Adipocyte (in vitro differentiated cells): ENCODE measurements around the gene MRPS9.

ENCODE experiments used
- DNase-seq: peaks from one replicate; pipeline ENCODE4 v3.0.0-alpha.2; 2015; ENCODE audit warnings: low read depth
- H3K27me3 ChIP-seq: replicated peaks from 2 replicates; pipeline ENCODE4 v1.7.0; 2013; ENCODE audit warnings: mild to moderate bottlenecking, low read length, moderate library complexity; ENCODE audit not compliant: control insufficient read depth, insufficient read depth
- H3K36me3 ChIP-seq: 2 replicates; pipeline ENCODE4 v1.7.0; 2013; ENCODE audit warnings: low read length, mild to moderate bottlenecking, moderate library complexity; ENCODE audit not compliant: control insufficient read depth, insufficient read depth, severe bottlenecking
- H3K4me1 ChIP-seq: 2 replicates; pipeline ENCODE4 v1.7.0; 2013; ENCODE audit warnings: mild to moderate bottlenecking, low read length, moderate library complexity; ENCODE audit not compliant: control insufficient read depth, insufficient read depth
- H3K4me3 ChIP-seq: 2 replicates; pipeline ENCODE4 v1.7.0; 2013; ENCODE audit warnings: mild to moderate bottlenecking, low read length, moderate library complexity
- H3K9ac ChIP-seq: 2 replicates; pipeline ENCODE4 v1.7.0; 2013; ENCODE audit warnings: mild to moderate bottlenecking, low read length, moderate library complexity
- H3K9me3 ChIP-seq: 2 replicates; pipeline ENCODE4 v1.7.0; 2013; ENCODE audit warnings: mild to moderate bottlenecking, low read length, moderate library complexity; ENCODE audit not compliant: control insufficient read depth

MRPS9 gene

GRCh38 chr2:105141099-105141614, 103.3 kb downstream of the MRPS9 start:
- peaks cover 7% of the 10 kb centered on the region for H3K4me1 ChIP-seq
- DNase-seq: no peak
- H3K9me3 ChIP-seq: no peaks in the 10 kb centered on the region
- H3K27me3 ChIP-seq: peaks cover 36% of the 10 kb centered on the region
- H3K9ac ChIP-seq: no peak overlapping the region
- H3K36me3 ChIP-seq: no peaks in the 10 kb centered on the region
- H3K4me3 ChIP-seq: no peak overlapping the region

DNA sequence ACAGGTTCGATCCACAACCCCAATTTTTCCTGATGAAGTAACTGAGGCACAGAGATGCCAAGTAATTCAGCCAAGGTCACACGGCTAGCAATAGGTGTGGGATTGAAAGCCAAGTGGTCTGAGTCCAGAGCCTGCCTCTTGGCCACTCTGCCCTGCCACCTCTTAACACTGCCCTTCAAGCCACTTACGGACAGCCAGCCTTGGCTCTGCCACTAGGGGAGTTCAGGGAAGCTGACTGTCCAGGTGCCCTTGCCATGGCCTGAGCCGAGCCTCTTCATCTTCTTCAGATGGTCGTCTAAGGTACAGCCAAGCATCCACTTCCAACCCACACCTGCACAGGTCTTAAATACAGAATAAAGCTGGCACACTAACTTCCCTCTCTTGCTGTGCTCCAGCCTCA, 104.4 kb downstream of the MRPS9 start:
- H3K4me3 ChIP-seq: no peak overlapping the region
- H3K9ac ChIP-seq: no peak overlapping the region
- DNase-seq: no peak
- H3K4me1 ChIP-seq: peaks cover 7% of the 10 kb centered on the region
- H3K36me3 ChIP-seq: no peaks in the 10 kb centered on the region
- H3K27me3 ChIP-seq: peaks cover 46% of the 10 kb centered on the region
- H3K9me3 ChIP-seq: no peaks in the 10 kb centered on the region

DNA sequence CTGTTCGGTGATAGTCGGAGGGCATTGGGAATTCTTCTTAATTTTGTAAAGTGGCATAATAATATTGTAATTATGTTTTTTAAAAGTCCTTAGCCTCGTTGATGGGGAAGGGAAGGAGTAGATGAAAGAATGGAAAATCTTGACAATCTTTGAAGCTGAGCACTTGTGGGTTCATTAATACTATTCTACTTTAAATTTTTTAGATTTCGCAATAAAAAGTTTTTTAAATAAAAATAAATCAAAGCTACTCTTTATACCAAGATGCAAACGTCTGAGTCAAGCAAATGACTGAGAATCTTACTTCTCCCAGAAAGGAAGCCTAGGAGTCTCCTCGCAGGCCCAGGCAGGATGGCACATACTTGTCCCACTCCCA, 105.2 kb downstream of the MRPS9 start:
- Histone ChIP-seq H3K9me3 (no peaks in the 10 kb centered on the region), H3K4me3 (no peak overlapping the region), H3K36me3 (no peaks in the 10 kb centered on the region), H3K9ac (no peak overlapping the region), H3K27me3 (peaks cover 49% of the 10 kb centered on the region), H3K4me1 (peaks cover 7% of the 10 kb centered on the region)
- peak; percentile 5 for DNase-seq

DNA sequence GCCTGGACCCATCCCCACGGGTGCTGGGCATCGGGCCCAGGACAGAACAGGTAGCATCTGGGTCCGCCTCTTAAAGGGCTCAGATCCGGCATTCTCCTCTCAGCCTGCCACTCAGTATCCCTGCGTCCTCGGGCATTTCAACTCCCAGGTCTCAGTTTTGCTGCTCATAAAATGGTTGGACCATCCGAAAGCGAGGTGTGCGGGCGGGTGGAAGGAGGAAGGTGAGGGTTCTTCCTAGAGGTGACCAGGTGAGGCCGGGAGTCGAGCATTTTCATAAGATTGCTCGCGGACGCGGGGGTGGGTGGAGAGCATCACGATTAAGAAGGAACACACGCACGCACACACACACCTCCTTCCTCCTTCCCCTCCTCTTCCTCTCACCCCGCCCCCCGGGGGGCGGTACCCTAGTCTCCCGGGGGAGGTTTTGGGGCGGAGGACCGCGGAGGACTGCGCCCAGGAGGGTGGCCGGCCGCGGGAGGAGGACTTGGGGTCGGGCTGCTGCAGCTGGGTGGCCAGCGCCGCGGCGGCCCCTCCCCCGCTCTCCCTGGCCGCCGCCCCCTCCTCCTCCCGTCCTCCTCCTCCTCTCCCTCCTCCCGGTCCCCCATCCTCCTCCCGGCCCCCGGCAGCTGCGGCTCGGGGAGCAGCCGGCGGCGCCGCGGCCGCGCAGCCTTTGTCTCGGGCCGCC, 105.7 kb downstream of the MRPS9 start:
- Histone ChIP-seq H3K4me1 (peaks cover 7% of the 10 kb centered on the region), H3K9ac (no peak overlapping the region), H3K9me3 (no peaks in the 10 kb centered on the region), H3K36me3 (no peaks in the 10 kb centered on the region), H3K4me3 (no peak overlapping the region), H3K27me3 (peaks cover 51% of the 10 kb centered on the region)
- DNase-seq: peak; percentile 31

- Histone ChIP-seq H3K9me3 (no peaks in the 10 kb centered on the region), H3K36me3 (no peaks in the 10 kb centered on the region), H3K9ac (no peak overlapping the region), H3K4me1 (peaks cover 7% of the 10 kb centered on the region), H3K27me3 (peaks cover 51% of the 10 kb centered on the region), H3K4me3 (no peak overlapping the region)
- no peak for DNase-seq
Measured at GRCh38 chr2:105144152-105144940, 106.5 kb downstream of the MRPS9 start.

DNA sequence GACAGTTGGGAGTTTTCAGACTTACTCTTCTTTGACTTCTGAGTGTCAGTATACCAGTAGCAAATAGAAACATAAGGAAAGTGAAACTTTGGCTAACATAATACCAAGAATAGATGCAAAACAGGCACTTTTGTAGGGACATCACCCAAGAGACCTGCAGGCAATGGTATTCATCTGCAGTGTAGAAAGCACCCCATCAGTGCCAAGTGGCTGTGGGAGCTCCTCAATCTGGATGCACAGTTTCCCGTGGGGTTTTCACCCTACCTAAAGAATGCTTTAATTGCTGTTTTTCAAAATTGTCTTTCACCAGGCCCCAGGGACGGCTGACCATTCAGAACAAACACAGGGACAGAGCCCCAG, 107.1 kb downstream of the MRPS9 start:
- no peak overlapping the region for H3K4me3 ChIP-seq
- DNase-seq: no peak
- peaks cover 1% of the 10 kb centered on the region for H3K4me1 ChIP-seq
- H3K27me3 ChIP-seq: peaks cover 51% of the 10 kb centered on the region
- H3K36me3 ChIP-seq: no peaks in the 10 kb centered on the region
- no peak overlapping the region for H3K9ac ChIP-seq
- no peaks in the 10 kb centered on the region for H3K9me3 ChIP-seq

DNA sequence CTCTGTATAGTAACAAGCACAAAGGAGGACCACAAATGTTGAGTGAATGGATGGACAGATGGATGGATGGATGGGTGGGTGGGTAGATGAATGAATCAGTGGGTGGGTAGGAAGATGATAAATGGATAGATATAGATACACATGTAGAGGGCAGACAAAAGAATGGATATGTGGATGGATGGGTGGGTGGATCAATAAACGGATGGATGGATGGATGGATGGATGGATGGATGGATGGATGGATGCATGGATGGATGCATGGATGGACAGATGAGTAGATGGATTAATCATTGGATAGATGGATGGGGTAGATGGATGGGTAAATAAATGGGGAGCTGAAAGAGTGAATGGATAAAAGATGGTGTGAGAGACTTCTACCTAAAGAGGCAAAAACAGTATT, 111.4 kb downstream of the MRPS9 start:
- Histone ChIP-seq H3K9me3 (no peaks in the 10 kb centered on the region), H3K4me1 (no peaks in the 10 kb centered on the region)

More for the DNA sequence above, 111.4 kb downstream of the MRPS9 start:
- H3K27me3 ChIP-seq: peaks cover 52% of the 10 kb centered on the region
- H3K36me3 ChIP-seq: no peaks in the 10 kb centered on the region
- no peak for DNase-seq
- H3K4me3 ChIP-seq: no peak overlapping the region
- H3K9ac ChIP-seq: no peak overlapping the region
